GM12874 (cell line): Measurements from ENCODE around the gene EFCAB6.

ENCODE experiments used
- CTCF ChIP-seq: IDR thresholded peaks from 2 replicates; pipeline ENCODE4 v1.5.1; 2011; ENCODE audit warnings: low read depth, mild to moderate bottlenecking, control low read depth, low read length, moderate library complexity; ENCODE audit not compliant: insufficient read depth

The EFCAB6 gene

GRCh38 chr22:43509337-43509736, 302.8 kb downstream of the EFCAB6 start:
- no peak for TF ChIP-seq CTCF

GRCh38 chr22:43508489-43508888, 303.6 kb downstream of the EFCAB6 start:
- TF ChIP-seq CTCF = no peak

GRCh38 chr22:43507235-43507634, 304.9 kb downstream of the EFCAB6 start:
- no peak for TF ChIP-seq CTCF

- no peak for TF ChIP-seq CTCF
Observed at GRCh38 chr22:43506487-43506886, 305.6 kb downstream of the EFCAB6 start.

GRCh38 chr22:43505896-43506295, 306.2 kb downstream of the EFCAB6 start:
- no peak for TF ChIP-seq CTCF

- no peak for TF ChIP-seq CTCF
Observed at GRCh38 chr22:43505423-43505822, 306.7 kb downstream of the EFCAB6 start.

- TF ChIP-seq CTCF = no peak
Observed at GRCh38 chr22:43504666-43505261, 307.3 kb downstream of the EFCAB6 start.

- no peak for TF ChIP-seq CTCF
Observed at GRCh38 chr22:43504068-43504467, 308.0 kb downstream of the EFCAB6 start.
